HepG2 (cell line): ENCODE results near the gene MCMBP. TPM values are rescaled to one million over a fixed set of nuclear protein-coding genes. Genes with fewer than 3 reads are reported as not detected.

Source experiments
- ARNT ChIP-seq: fragments of 450-650 bp; IDR thresholded peaks from 2 replicates; pipeline ENCODE4 v1.6.1; 2017
- ERF ChIP-seq: IDR thresholded peaks from 2 replicates; pipeline ENCODE4 v1.6.1; 2018; ENCODE audit warnings: missing biosample characterization, missing genetic modification reagents
- IRF2 ChIP-seq: IDR thresholded peaks from 2 replicates; pipeline ENCODE4 v1.6.1; 2018; ENCODE audit warnings: missing genetic modification reagents, missing compliant biosample characterization
- KAT8 ChIP-seq: IDR thresholded peaks from 2 replicates; pipeline ENCODE4 v1.6.1; 2016; ENCODE audit warnings: missing genetic modification reagents, missing compliant biosample characterization
- POGK ChIP-seq: sonication (generic); formaldehyde crosslinking; conservative IDR thresholded peaks from 2 replicates; pipeline ENCODE4 v1.8.0; 2022; ENCODE audit warnings: mild to moderate bottlenecking, moderate library complexity, missing genetic modification reagents
- TOPORS ChIP-seq: sonication (generic); formaldehyde crosslinking; IDR thresholded peaks from 2 replicates; pipeline ENCODE4 v1.8.0; 2023; ENCODE audit warnings: mild to moderate bottlenecking, missing genetic modification reagents
- ZSCAN22 ChIP-seq: sonication (generic); formaldehyde crosslinking; IDR thresholded peaks from 2 replicates; pipeline ENCODE4 v1.4.0; 2020; ENCODE audit warnings: mild to moderate bottlenecking, missing genetic modification reagents
- polyA plus RNA-seq, 8 experiments: library from polyadenylated mRNA; depleted of rRNA in 3 of 8; stranded (reverse) in 7 of 8; unstranded in 1 of 8; fragments of >200 nt; fragmentation: Illumina TruSeq in 4 of 8; extraction: Trizol in 4 of 8; gene quantifications; 2 replicates each; pipeline versions ENCODE4 v1.2.1 to v1.2.3, GENCODE V29; 2011 to 2016; ENCODE audit warnings: low read depth in 4 of 8, missing spikeins in 1 of 8, mixed read lengths in 1 of 8; ENCODE audit not compliant: insufficient read depth in 1 of 8
- total RNA-seq, 5 experiments: library from RNA; depleted of rRNA; stranded (reverse); fragments of >200 nt; fragmentation: Illumina TruSeq; extraction: Trizol; gene quantifications; 2 replicates each; pipeline ENCODE4 v1.2.3, GENCODE V29; 2016; ENCODE audit warnings: low read depth in 1 of 5
- TF ChIP-seq, protein P1 (sequence below): sonication (generic); formaldehyde crosslinking; IDR thresholded peaks from 2 replicates; pipeline ENCODE4 v1.5.0; 2020; ENCODE audit warnings: mild to moderate bottlenecking, missing genetic modification reagents, borderline replicate concordance
- TF ChIP-seq, protein P2 (sequence below): sonication (generic); formaldehyde crosslinking; IDR thresholded peaks from 2 replicates; pipeline ENCODE4 v1.4.0; 2020; ENCODE audit warnings: missing genetic modification reagents
- TF ChIP-seq, protein P3 (sequence below), 2 experiments: sonication (generic) in 1 of 2; formaldehyde crosslinking in 1 of 2; IDR thresholded peaks; 2 replicates each; pipeline versions ENCODE4 v1.6.1 to v1.9.0; 2014 to 2022; ENCODE audit warnings: antibody characterized with exemption in 1 of 2, borderline replicate concordance in 1 of 2, inconsistent platforms in 1 of 2, low read depth in 1 of 2, missing genetic modification reagents in 1 of 2
- TF ChIP-seq, protein P4 (sequence below): sonication (generic); formaldehyde crosslinking; IDR thresholded peaks from 2 replicates; pipeline ENCODE4 v1.4.0; 2020; ENCODE audit warnings: mild to moderate bottlenecking, missing genetic modification reagents

The MCMBP gene
- total and polyA plus RNA-seq, 2 of the 13 experiments (the other 11 are each of a cell fraction or from before 2014, with no cell fraction given), result 35.7 to 62.4 TPM

DNA sequence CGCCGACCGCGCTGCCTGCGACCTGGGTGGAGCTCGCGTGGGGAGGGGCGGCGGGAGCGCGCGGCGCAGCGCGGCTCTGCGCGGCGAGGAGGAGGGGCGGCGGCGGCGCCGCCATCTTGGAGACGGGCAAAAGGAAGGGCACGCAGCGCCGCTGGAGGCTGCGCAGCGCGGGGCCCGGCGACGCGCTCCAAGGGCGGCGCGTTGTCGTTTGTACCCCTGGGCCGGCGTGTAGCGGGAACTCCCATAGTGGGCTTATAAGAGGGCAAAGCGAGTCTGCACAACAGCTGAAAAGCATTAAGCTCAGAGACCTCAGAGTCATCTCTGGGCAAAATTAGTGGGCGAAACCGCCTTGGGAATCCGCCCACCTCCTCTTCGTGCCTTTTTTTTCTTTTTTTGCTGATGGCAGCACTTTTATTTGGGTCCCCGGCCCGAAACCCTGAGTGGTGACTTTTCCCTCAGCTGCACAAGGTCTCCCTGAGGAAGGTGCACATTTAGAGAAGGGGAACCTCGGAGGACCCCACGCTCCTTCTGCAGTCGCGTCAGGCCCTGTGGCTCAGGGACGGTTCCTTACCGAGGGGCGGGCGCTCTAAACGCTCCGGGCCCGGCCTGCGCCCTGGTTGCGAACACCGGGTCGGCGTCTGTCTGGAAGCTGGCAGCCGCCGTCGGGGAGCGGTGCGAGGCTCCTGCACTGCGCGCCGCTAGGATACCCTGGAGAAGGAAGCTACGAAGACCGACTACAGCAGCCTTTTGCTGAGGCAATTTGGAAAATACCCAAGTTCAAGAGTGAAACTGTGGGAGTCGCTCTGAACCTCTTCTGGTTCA lies 428 bp upstream of the MCMBP start (continued):
- TF ChIP-seq, protein P1, sequence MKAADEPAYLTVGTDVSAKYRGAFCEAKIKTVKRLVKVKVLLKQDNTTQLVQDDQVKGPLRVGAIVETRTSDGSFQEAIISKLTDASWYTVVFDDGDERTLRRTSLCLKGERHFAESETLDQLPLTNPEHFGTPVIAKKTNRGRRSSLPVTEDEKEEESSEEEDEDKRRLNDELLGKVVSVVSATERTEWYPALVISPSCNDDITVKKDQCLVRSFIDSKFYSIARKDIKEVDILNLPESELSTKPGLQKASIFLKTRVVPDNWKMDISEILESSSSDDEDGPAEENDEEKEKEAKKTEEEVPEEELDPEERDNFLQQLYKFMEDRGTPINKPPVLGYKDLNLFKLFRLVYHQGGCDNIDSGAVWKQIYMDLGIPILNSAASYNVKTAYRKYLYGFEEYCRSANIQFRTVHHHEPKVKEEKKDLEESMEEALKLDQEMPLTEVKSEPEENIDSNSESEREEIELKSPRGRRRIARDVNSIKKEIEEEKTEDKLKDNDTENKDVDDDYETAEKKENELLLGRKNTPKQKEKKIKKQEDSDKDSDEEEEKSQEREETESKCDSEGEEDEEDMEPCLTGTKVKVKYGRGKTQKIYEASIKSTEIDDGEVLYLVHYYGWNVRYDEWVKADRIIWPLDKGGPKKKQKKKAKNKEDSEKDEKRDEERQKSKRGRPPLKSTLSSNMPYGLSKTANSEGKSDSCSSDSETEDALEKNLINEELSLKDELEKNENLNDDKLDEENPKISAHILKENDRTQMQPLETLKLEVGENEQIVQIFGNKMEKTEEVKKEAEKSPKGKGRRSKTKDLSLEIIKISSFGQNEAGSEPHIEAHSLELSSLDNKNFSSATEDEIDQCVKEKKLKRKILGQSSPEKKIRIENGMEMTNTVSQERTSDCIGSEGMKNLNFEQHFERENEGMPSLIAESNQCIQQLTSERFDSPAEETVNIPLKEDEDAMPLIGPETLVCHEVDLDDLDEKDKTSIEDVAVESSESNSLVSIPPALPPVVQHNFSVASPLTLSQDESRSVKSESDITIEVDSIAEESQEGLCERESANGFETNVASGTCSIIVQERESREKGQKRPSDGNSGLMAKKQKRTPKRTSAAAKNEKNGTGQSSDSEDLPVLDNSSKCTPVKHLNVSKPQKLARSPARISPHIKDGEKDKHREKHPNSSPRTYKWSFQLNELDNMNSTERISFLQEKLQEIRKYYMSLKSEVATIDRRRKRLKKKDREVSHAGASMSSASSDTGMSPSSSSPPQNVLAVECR, result peak; percentile 71; the same call in 1 of the 2 replicates
- TF ChIP-seq, protein P2, sequence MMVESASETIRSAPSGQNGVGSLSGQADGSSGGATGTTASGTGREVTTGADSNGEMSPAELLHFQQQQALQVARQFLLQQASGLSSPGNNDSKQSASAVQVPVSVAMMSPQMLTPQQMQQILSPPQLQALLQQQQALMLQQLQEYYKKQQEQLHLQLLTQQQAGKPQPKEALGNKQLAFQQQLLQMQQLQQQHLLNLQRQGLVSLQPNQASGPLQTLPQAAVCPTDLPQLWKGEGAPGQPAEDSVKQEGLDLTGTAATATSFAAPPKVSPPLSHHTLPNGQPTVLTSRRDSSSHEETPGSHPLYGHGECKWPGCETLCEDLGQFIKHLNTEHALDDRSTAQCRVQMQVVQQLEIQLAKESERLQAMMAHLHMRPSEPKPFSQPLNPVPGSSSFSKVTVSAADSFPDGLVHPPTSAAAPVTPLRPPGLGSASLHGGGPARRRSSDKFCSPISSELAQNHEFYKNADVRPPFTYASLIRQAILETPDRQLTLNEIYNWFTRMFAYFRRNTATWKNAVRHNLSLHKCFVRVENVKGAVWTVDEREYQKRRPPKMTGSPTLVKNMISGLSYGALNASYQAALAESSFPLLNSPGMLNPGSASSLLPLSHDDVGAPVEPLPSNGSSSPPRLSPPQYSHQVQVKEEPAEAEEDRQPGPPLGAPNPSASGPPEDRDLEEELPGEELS, result peak; percentile 22; the same call in 1 of the 2 replicates
- peak; percentile 64; the same call in 1 of the 2 replicates for TF ChIP-seq TOPORS
- TF ChIP-seq ZSCAN22 (CRISPR knock-in tag), result 0 out of 2 replicates have a peak, but pooled peaks have one; percentile 53
- TF ChIP-seq POGK (CRISPR knock-in tag), result peak; percentile 43; the same call in 1 of the 2 replicates
- TF ChIP-seq, protein P3, sequence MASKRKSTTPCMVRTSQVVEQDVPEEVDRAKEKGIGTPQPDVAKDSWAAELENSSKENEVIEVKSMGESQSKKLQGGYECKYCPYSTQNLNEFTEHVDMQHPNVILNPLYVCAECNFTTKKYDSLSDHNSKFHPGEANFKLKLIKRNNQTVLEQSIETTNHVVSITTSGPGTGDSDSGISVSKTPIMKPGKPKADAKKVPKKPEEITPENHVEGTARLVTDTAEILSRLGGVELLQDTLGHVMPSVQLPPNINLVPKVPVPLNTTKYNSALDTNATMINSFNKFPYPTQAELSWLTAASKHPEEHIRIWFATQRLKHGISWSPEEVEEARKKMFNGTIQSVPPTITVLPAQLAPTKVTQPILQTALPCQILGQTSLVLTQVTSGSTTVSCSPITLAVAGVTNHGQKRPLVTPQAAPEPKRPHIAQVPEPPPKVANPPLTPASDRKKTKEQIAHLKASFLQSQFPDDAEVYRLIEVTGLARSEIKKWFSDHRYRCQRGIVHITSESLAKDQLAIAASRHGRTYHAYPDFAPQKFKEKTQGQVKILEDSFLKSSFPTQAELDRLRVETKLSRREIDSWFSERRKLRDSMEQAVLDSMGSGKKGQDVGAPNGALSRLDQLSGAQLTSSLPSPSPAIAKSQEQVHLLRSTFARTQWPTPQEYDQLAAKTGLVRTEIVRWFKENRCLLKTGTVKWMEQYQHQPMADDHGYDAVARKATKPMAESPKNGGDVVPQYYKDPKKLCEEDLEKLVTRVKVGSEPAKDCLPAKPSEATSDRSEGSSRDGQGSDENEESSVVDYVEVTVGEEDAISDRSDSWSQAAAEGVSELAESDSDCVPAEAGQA (IDR thresholded peaks at IDR 0.05; ENCODE audit: low read depth), result peak; percentile 94
- TF ChIP-seq, protein P3 (CRISPR knock-in tag; IDR thresholded peaks at IDR 0.05; ENCODE audit: borderline replicate concordance), result no peak
- peak; percentile 51 for TF ChIP-seq KAT8 (CRISPR knock-in tag)
- TF ChIP-seq, protein P4, sequence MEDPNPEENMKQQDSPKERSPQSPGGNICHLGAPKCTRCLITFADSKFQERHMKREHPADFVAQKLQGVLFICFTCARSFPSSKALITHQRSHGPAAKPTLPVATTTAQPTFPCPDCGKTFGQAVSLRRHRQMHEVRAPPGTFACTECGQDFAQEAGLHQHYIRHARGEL (CRISPR knock-in tag), result no peak
- TF ChIP-seq IRF2 (CRISPR knock-in tag), result peak; percentile 81
- TF ChIP-seq ARNT, result no peak
- no peak for TF ChIP-seq ERF (CRISPR knock-in tag)
